OCI-LY7 (cell line): ENCODE data around the gene LAIR2. TPM values are rescaled to one million over a fixed set of nuclear protein-coding genes. Genes with fewer than 3 reads are reported as not detected.
"Not testable (repeated sequence)": the region's sequence is repeated elsewhere in the genome, so short reads cannot be mapped to it uniquely, and the experiment has no call there.

Experiments
- BruUV-seq: library from RNA; stranded (reverse); fragments of 400-500 nt; replicated peaks from 2 replicates; lab custom pipeline; 2021; lab: Mats Ljungman, UMichigan
- CTCF ChIA-PET: fragments of 300-600 bp; sonication (Branson Sonifier 250); formaldehyde crosslinking; loops from one replicate; lab custom pipeline; 2022; ENCODE audit warnings: antibody characterized with exemption; ENCODE audit not compliant: unreplicated experiment; lab: Charles Lee
- POLR2A ChIA-PET: fragments of 300-600 bp; sonication (Branson Sonifier 250); formaldehyde crosslinking; loops from one replicate; lab custom pipeline; 2022; ENCODE audit warnings: antibody characterized with exemption; lab: Charles Lee
- DNase-seq: peaks from one replicate; pipeline ENCODE4 v3.0.0-alpha.2; 2015; ENCODE audit warnings: low spot score
- H2AFZ ChIP-seq: fragments of 200-600 bp; sonication (generic), shearing (Covaris generic); 2 replicates; pipeline ENCODE4 v1.6.1; 2014; ENCODE audit warnings: mild to moderate bottlenecking, antibody characterized with exemption, low read length, moderate library complexity
- H3K27ac ChIP-seq: fragments of 200-600 bp; sonication (generic); 2 replicates; pipeline ENCODE4 v1.5.1; 2014; ENCODE audit warnings: mixed run types, low read depth, mild to moderate bottlenecking, moderate library complexity, low read length, inconsistent platforms; ENCODE audit not compliant: poor library complexity, severe bottlenecking
- H3K36me3 ChIP-seq: fragments of 200-600 bp; sonication (generic); 2 replicates; pipeline ENCODE4 v1.6.1; 2014; ENCODE audit warnings: mild to moderate bottlenecking, antibody characterized with exemption, low read length, moderate library complexity, mixed read lengths; ENCODE audit not compliant: insufficient read depth
- H3K4me1 ChIP-seq: fragments of 200-600 bp; sonication (generic); 2 replicates; pipeline ENCODE4 v1.5.1; 2014; ENCODE audit warnings: mild to moderate bottlenecking, low read length; ENCODE audit not compliant: insufficient read depth, poor library complexity, severe bottlenecking
- H3K4me2 ChIP-seq: fragments of 200-600 bp; sonication (generic); 2 replicates; pipeline ENCODE4 v1.6.1; 2014; ENCODE audit warnings: mild to moderate bottlenecking, low read length
- H3K4me3 ChIP-seq: fragments of 200-600 bp; sonication (generic); 2 replicates; pipeline ENCODE4 v1.5.1; 2014; ENCODE audit warnings: mild to moderate bottlenecking, low read depth, low read length; ENCODE audit not compliant: poor library complexity, severe bottlenecking
- H3K79me2 ChIP-seq: fragments of 200-600 bp; sonication (generic); 2 replicates; pipeline ENCODE4 v1.6.1; 2016; ENCODE audit warnings: low read depth, mild to moderate bottlenecking, low read length, moderate library complexity, mixed read lengths; ENCODE audit not compliant: insufficient read depth
- H3K9me2 ChIP-seq: fragments of 200-600 bp; sonication (generic); 2 replicates; pipeline ENCODE4 v1.6.1; 2016; ENCODE audit warnings: mild to moderate bottlenecking, low read length, mixed read lengths; ENCODE audit not compliant: insufficient read depth
- H3K9me3 ChIP-seq: fragments of 200-600 bp; sonication (generic); 2 replicates; pipeline ENCODE4 v1.6.1; 2014; ENCODE audit warnings: mild to moderate bottlenecking, mixed run types, low read length, mixed read lengths
- H4K20me1 ChIP-seq: fragments of 200-600 bp; sonication (generic); 2 replicates; pipeline ENCODE4 v1.6.1; 2014; ENCODE audit warnings: mild to moderate bottlenecking, antibody characterized with exemption, low read length, moderate library complexity, mixed read lengths; ENCODE audit not compliant: insufficient read depth
- EZH2phosphoT487 ChIP-seq: fragments of 200-600 bp; sonication (generic); IDR thresholded peaks from 2 replicates; pipeline ENCODE4 v1.6.1; 2018; ENCODE audit warnings: low read depth, borderline replicate concordance, mild to moderate bottlenecking, mixed run types, antibody characterized with exemption, low read length, moderate library complexity, mixed read lengths
- intact Hi-C: fragments of 100-400 bp; cut with micrococcal nuclease; formaldehyde crosslinking; loops from one replicate; pipeline ENCODE4 v1.10.0; 2022; ENCODE audit not compliant: unreplicated experiment
- total RNA-seq, 2 experiments: library from RNA; depleted of rRNA in 1 of 2; stranded (reverse); fragments of >200 nt in 1 of 2; shearing (Covaris generic) in 1 of 2; gene quantifications; 2 replicates each; pipeline ENCODE4 v1.2.3, GENCODE V29; 2014 to 2022
- TF ChIP-seq, protein P1 (sequence below): fragments of 200-600 bp; sonication (generic); conservative IDR thresholded peaks from 2 replicates; pipeline ENCODE4 v1.5.1; 2014; ENCODE audit warnings: mild to moderate bottlenecking, antibody characterized with exemption, low read length, moderate library complexity, mixed read lengths

Gene LAIR2
- total RNA-seq, 2 experiments from 2014 or later, result not detected

DNA sequence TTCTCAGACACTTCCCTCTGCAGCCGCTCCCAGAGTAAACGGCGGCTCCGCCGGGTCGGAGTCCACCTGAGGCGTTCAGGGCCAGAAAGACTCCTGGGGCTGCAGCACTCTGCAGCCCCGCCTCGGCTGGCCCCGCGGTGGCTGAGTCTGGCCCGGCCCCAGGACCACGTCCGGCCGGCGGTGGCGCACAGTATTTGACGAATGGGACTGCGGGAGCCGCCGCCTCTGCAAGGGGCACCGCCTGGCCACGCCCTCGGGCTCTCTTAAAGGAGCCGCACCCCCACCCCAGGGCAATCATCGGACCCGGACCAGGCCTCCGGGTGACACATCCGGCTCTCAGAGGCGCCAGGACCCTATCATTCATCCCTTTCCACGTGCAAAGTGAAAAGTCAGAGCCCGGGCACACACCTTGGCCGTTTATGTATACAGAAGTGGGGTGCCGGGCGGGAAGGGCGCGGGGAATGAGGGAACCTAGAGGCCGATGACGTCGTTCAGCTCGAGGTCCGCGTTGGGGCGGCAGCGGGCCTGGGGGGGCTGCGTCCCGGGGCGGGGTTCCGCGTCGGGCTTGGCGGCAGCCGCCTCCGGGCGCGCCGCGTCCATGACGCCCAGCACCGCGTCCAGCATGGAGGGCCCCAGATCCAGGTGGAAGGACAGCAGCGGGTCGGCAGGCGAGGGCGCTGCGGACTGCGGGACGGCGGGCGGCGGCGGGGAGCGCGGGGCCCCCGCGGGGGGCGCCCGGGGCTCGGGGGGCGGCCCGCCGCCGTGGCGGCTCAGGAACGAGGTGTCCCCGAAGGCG lies 37.8 kb upstream of the LAIR2 start:
- Histone ChIP-seq H3K4me1 (peaks cover 20% of the 10 kb centered on the region), H3K4me2 (peak overlapping the region; percentile 88), H3K36me3 (peaks cover 27% of the 10 kb centered on the region), H3K27ac (peak overlapping the region; percentile 92), H3K9me2 (no peaks in the 10 kb centered on the region), H4K20me1 (no peaks in the 10 kb centered on the region; the same call in 1 of the 2 replicates), H3K79me2 (no peaks in the 10 kb centered on the region), H2AFZ (peak overlapping the region; percentile 84), H3K4me3 (peak overlapping the region; percentile 76), H3K9me3 (no peaks in the 10 kb centered on the region)
- DNase-seq, result peak; percentile 94
- ChIA-PET CTCF (no interaction called here), POLR2A (no interaction called here)
- no TSS peak for BruUV-seq
- TF ChIP-seq EZH2phosphoT487, result no peak
- TF ChIP-seq, protein P1, sequence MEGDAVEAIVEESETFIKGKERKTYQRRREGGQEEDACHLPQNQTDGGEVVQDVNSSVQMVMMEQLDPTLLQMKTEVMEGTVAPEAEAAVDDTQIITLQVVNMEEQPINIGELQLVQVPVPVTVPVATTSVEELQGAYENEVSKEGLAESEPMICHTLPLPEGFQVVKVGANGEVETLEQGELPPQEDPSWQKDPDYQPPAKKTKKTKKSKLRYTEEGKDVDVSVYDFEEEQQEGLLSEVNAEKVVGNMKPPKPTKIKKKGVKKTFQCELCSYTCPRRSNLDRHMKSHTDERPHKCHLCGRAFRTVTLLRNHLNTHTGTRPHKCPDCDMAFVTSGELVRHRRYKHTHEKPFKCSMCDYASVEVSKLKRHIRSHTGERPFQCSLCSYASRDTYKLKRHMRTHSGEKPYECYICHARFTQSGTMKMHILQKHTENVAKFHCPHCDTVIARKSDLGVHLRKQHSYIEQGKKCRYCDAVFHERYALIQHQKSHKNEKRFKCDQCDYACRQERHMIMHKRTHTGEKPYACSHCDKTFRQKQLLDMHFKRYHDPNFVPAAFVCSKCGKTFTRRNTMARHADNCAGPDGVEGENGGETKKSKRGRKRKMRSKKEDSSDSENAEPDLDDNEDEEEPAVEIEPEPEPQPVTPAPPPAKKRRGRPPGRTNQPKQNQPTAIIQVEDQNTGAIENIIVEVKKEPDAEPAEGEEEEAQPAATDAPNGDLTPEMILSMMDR, result 0 out of 2 replicates have a peak, but pooled peaks have one; percentile 22
- intact Hi-C loops, result loop anchor here (1.0 kb wide), 1 partner anchor 16 kb away; the partner anchor contains the start of gene LENG8

DNA sequence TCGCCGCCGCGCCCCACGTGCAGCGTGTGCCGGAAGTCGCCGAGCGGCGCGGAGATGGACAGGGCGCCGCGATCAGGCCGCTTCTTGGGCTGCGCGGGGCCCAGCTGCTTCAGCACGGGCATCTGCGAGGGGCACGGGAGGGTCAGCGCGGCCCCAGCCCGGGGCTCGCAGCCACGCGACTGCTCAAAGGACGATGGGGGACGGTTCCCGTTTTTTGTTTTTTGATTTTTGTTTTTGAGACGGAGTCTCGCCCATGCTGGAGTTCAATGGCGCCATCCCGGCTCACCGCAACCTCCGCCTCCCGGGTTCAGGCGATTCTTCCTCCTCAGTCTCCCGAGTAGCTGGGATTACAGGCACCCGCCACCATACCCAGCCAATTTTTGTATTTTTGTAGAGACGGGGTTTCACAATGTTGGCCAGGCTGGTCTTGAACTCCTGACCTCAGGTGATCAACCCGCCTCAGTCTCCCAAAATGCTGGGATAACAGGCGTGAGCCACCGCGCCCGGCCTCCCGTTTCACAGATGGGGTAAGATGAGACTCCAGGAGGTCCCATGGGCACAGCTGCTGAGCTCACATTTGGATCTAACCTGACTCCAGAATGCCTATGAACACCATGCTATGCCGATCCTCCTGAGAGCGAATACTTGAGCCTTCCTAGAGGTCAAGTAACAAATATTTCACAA lies 37.1 kb upstream of the LAIR2 start:
- TF ChIP-seq, protein P1, result no peak
- no peak for TF ChIP-seq EZH2phosphoT487
- Histone ChIP-seq H3K4me1 (peaks cover 20% of the 10 kb centered on the region), H3K9me3 (no peaks in the 10 kb centered on the region), H3K36me3 (peaks cover 22% of the 10 kb centered on the region), H3K27ac (no peak overlapping the region), H3K4me3 (no peak overlapping the region), H3K4me2 (no peak overlapping the region), H3K79me2 (no peaks in the 10 kb centered on the region), H2AFZ (no peak overlapping the region), H4K20me1 (no peaks in the 10 kb centered on the region; the same call in 1 of the 2 replicates), H3K9me2 (no peaks in the 10 kb centered on the region)
- no TSS peak for BruUV-seq
- intact Hi-C loops, result no loop called here
- DNase-seq, result no peak
- ChIA-PET CTCF (no interaction called here), POLR2A (no interaction called here)

DNA sequence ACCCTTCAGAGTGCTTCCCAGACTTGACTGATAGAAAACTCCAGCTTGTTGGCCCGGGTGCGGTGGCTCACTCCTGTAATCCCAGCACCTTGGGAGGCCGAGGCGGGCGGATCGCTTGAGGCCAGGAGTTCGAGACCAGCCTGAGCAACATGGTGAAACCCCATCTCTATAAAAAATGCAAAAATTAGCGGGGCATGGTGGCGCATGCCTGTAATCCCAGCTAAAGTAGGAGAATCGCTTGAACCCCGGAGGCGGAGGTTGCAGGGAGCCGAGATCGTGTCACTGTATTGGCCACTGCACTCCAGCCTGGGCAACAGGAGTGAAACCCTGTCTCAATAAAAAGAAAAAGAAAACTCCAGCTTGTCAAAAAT lies 36.5 kb upstream of the LAIR2 start:
- H3K79me2 ChIP-seq, DNase-seq, H3K4me2 ChIP-seq, POLR2A ChIA-PET, CTCF ChIA-PET, H2AFZ ChIP-seq, H3K27ac ChIP-seq, H3K9me3 ChIP-seq, BruUV-seq, intact Hi-C loops, H3K4me3 ChIP-seq, H4K20me1 ChIP-seq, H3K9me2 ChIP-seq: not testable (repeated sequence)
- H3K4me1 ChIP-seq, result peaks cover 20% of the 10 kb centered on the region
- peaks cover 17% of the 10 kb centered on the region for H3K36me3 ChIP-seq
